ENCODE data around the gene SLC16A5. TPM values are rescaled to one million over a fixed set of nuclear protein-coding genes. Genes with fewer than 3 reads are reported as not detected.

SLC16A5 gene
- total and polyA plus RNA-seq, 2 experiments from 2014 or later = 9.9 to 47.1 TPM

DNA sequence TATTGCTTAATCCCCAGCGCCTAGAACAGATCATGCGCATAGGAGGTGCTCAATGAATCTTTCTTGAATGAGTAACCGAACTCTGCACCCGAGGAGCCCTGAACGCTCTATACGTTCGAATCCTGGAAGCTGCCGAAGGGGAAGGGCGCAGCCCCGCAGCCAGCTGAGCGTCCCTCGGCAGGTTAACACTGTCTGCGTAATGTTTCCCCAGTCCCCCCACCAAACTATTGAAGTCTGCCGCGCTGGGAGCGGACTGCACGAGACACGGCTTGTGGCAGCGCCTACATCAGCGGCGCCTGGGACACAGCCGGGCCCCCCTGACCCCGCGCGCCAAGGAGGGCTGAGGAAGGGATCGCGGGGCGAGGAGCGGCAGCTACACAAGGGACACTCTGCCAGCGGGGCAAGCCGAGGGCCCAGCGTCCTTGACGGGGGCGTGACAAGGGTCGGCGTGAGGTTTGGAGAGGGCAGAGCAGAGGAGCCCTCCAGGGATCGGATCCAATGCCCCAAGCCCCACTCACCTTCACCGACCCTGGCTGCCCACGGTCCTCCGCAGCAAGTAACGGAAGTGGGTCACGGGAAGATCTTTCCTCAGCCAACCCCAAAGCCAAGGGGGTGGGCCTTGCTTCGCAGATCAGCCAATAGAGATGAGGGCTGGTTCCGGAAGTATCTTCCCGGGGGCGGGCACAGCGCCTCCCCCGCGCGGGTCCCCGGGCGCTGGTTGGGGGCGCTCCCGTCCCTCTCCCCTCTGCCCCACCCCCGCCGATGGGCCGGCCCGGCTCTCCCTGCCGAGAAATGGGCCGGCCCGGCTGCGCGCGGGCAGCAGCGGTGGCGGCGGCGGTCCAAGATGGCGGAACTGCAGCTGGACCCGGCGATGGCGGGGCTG is 41.1 kb upstream of the SLC16A5 start, which contains the start of the genes ATP5PD and KCTD2:
ATP5PD (minus strand) TSS at position 563 of the 883 bp plus-strand sequence. CDS start 4,319 bp downstream, outside the sequence.
KCTD2 (plus strand) TSS at position 819 of the 883 bp plus-strand sequence; CDS start at position 845, 26 bp downstream.
- TF ChIP-seq, protein P1, sequence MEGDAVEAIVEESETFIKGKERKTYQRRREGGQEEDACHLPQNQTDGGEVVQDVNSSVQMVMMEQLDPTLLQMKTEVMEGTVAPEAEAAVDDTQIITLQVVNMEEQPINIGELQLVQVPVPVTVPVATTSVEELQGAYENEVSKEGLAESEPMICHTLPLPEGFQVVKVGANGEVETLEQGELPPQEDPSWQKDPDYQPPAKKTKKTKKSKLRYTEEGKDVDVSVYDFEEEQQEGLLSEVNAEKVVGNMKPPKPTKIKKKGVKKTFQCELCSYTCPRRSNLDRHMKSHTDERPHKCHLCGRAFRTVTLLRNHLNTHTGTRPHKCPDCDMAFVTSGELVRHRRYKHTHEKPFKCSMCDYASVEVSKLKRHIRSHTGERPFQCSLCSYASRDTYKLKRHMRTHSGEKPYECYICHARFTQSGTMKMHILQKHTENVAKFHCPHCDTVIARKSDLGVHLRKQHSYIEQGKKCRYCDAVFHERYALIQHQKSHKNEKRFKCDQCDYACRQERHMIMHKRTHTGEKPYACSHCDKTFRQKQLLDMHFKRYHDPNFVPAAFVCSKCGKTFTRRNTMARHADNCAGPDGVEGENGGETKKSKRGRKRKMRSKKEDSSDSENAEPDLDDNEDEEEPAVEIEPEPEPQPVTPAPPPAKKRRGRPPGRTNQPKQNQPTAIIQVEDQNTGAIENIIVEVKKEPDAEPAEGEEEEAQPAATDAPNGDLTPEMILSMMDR (IDR thresholded peaks at IDR 0.05; ENCODE audit: low read depth, low read length) = no peak
- Histone ChIP-seq H3K36me3 (peaks cover 12% of the 10 kb centered on the region), H3K27me3 (no peaks in the 10 kb centered on the region), H3K9me3 (ENCODE audit: low read depth) (no peaks in the 10 kb centered on the region), H3K4me1 (ENCODE audit: low read depth) (peaks cover 8% of the 10 kb centered on the region), H3K4me3 (peak within 1 kb of the TSS; percentile 52), H3K27ac (peak within 1 kb of the TSS; percentile 86)
- peak; percentile 97 to 98 for DNase-seq (ENCODE audit: low read depth in 1 of 2, low spot score in 1 of 2)

DNA sequence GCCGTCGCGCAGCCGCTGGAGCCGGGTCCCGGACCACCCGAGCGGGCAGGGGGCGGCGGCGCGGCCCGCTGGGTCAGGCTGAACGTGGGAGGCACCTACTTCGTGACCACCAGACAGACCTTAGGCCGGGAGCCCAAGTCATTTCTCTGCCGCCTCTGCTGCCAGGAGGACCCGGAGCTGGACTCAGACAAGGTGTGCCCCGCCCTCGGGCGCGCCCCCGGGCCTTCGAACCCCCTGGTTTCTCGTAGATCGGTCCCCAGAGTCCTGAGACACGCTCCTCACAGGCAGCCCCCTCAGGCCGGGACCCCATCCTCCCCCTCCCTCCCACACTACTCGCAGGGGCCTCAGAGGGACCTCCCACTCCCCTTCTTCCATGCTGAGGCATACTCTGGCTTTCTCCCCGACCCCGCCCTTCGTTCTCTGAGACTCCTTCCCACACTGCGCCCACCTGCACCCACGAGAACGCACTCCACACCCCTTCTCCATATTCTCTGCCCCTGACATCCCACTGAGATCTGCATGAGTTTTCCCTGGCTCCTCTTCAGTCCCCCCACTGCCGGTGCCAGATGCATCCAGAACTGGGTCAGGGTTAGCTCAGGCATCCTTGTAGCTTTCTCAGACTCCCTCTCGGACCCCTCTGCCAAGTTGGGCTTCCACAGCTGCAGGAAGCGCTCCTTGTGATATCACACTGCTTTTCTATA is 40.2 kb upstream of the SLC16A5 start:
- peaks cover 14% of the 10 kb centered on the region for H3K36me3 ChIP-seq
- no peaks in the 10 kb centered on the region for H3K27me3 ChIP-seq
- peaks cover 8% of the 10 kb centered on the region for H3K4me1 ChIP-seq (ENCODE audit: low read depth)
- TF ChIP-seq, protein P1 (IDR thresholded peaks at IDR 0.05; ENCODE audit: low read depth, low read length) = no peak
- peak overlapping the region; percentile 67 for H3K27ac ChIP-seq
- peak overlapping the region; percentile 52 for H3K4me3 ChIP-seq
- peak; percentile 21 to 31 for DNase-seq (ENCODE audit: low read depth in 1 of 2, low spot score in 1 of 2)
- no peaks in the 10 kb centered on the region for H3K9me3 ChIP-seq (ENCODE audit: low read depth)

DNA sequence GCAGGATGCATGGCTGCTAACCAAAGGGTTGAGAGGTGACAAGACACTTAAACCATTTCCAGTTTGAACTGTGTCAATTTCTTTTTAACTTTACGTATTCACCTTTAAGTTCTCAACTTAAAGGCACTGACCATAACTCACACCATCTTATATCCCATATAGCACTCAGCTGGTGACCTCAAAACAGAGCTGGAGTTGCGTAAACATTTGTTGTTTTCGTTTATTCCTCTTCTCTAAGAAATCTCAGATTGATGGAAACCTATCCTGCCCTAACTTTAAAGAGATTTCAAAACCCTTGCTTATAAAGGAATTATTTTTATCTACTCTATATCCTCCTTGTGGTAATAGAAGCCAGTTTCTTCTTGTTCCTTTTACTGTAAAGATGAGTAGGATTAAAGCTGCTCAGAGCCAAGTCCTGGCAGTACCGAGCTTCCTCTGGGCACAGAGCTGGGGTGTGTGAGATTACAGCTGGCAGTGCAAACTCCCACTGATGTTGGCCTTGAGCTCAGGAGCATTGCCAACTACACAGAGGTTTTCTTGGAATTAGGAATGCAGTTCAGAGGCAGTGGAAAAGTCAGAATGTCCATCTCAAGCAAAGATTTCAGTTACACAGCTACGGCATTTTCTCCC is 39.4 kb upstream of the SLC16A5 start:
- TF ChIP-seq, protein P1 (IDR thresholded peaks at IDR 0.05; ENCODE audit: low read depth, low read length) = no peak
- no peaks in the 10 kb centered on the region for H3K27me3 ChIP-seq

DNA sequence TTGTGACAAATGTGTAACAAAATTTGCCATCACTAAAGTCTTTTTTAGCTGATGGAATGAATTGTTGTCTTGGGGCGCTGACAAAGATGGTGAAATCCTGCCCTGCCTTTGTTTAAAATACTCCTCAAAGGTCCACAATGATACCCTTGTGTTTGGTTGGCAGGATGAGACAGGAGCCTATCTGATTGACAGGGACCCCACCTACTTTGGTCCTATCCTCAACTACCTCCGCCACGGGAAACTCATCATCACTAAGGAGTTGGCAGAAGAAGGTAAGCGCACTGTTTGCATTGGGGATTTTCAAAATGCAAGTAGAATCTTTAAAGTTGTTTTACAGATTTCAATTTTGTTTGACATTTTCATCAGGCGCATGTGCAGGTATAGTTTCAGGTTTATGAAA is 38.7 kb upstream of the SLC16A5 start:
- peak overlapping the region; percentile 52 for H3K4me3 ChIP-seq

More for the DNA sequence above, 39.4 kb upstream of the SLC16A5 start:
- Histone ChIP-seq H3K27ac (no peak overlapping the region), H3K4me3 (peak overlapping the region; percentile 52), H3K9me3 (ENCODE audit: low read depth) (no peaks in the 10 kb centered on the region), H3K4me1 (ENCODE audit: low read depth) (peaks cover 8% of the 10 kb centered on the region), H3K36me3 (peaks cover 21% of the 10 kb centered on the region)
- peak in 1 of 2 donors; percentile 75 for DNase-seq (ENCODE audit: low read depth in 1 of 2, low spot score in 1 of 2)

More for the DNA sequence above, 38.7 kb upstream of the SLC16A5 start:
- peaks cover 8% of the 10 kb centered on the region for H3K4me1 ChIP-seq (ENCODE audit: low read depth)
- no peak overlapping the region for H3K27ac ChIP-seq
- TF ChIP-seq, protein P1 (IDR thresholded peaks at IDR 0.05; ENCODE audit: low read depth, low read length) = no peak
- peaks cover 22% of the 10 kb centered on the region for H3K36me3 ChIP-seq
- H3K27me3 ChIP-seq = no peaks in the 10 kb centered on the region
- no peaks in the 10 kb centered on the region for H3K9me3 ChIP-seq (ENCODE audit: low read depth)
- no peak for DNase-seq (ENCODE audit: low read depth in 1 of 2, low spot score in 1 of 2)

Data from cardiac muscle cell (in vitro differentiated cells and primary cell).